ENCODE data around the gene THSD1.

DNA sequence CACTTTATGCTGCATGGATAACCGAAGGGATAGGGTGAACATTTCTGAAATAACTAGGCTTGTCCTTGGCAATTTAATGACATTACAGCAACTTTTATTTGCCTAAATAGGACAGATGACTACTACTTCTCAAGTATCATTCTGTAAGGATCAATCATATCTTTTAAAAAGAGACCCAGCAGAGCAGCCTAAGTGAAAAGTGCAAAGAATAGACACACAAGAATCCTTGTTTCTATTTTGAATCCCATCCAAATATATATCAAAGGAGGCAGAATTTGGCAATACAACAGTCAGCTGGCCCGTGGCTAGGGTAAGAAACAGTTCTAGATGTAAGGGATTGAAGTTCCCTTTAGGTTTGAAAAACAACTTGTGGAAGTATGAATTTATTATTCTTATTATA is 6.9 kb downstream of the THSD1 start:
- TF ChIP-seq, protein P1, sequence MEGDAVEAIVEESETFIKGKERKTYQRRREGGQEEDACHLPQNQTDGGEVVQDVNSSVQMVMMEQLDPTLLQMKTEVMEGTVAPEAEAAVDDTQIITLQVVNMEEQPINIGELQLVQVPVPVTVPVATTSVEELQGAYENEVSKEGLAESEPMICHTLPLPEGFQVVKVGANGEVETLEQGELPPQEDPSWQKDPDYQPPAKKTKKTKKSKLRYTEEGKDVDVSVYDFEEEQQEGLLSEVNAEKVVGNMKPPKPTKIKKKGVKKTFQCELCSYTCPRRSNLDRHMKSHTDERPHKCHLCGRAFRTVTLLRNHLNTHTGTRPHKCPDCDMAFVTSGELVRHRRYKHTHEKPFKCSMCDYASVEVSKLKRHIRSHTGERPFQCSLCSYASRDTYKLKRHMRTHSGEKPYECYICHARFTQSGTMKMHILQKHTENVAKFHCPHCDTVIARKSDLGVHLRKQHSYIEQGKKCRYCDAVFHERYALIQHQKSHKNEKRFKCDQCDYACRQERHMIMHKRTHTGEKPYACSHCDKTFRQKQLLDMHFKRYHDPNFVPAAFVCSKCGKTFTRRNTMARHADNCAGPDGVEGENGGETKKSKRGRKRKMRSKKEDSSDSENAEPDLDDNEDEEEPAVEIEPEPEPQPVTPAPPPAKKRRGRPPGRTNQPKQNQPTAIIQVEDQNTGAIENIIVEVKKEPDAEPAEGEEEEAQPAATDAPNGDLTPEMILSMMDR (IDR thresholded peaks at IDR 0.05) = no peak
- TF ChIP-seq POLR2A (IDR thresholded peaks at IDR 0.05) = no peak
